Esophagus (tissue), 2 donors: Measurements from ENCODE around the gene UNKL. TPM values are rescaled to one million over a fixed set of nuclear protein-coding genes. Genes with fewer than 3 reads are reported as not detected.

Experiments
- H3K27ac ChIP-seq, 2 donors: one replicate each; pipeline ENCODE4 v1.5.1; 2013; ENCODE audit warnings: low read depth in 2 of 2, mild to moderate bottlenecking in 2 of 2, inconsistent platforms in 1 of 2, low read length in 1 of 2, moderate library complexity in 1 of 2
- H3K27me3 ChIP-seq, 2 donors: one replicate each; pipeline ENCODE4 v1.6.1; 2013; ENCODE audit warnings: low read length in 2 of 2, control low read depth in 1 of 2, mild to moderate bottlenecking in 1 of 2; ENCODE audit not compliant: insufficient read depth in 2 of 2, control insufficient read depth in 1 of 2
- H3K36me3 ChIP-seq, 2 donors: one replicate each; pipeline ENCODE4 v1.6.1; 2013; ENCODE audit warnings: low read length in 1 of 2; ENCODE audit not compliant: control insufficient read depth in 2 of 2, insufficient read depth in 2 of 2
- H3K4me1 ChIP-seq, 2 donors: one replicate each; pipeline ENCODE4 v1.6.1; 2013; ENCODE audit warnings: low read length in 1 of 2; ENCODE audit not compliant: control insufficient read depth in 2 of 2, insufficient read depth in 2 of 2
- H3K4me3 ChIP-seq, 2 donors: one replicate each; pipeline ENCODE4 v1.5.1; 2013; ENCODE audit warnings: low read length in 2 of 2, mild to moderate bottlenecking in 2 of 2, low read depth in 1 of 2, moderate library complexity in 1 of 2
- H3K9me3 ChIP-seq, 2 donors: one replicate each; pipeline ENCODE4 v1.6.1; 2013; ENCODE audit warnings: mild to moderate bottlenecking in 2 of 2, low read depth in 1 of 2, low read length in 1 of 2, moderate library complexity in 1 of 2; ENCODE audit not compliant: control insufficient read depth in 2 of 2, insufficient read depth in 1 of 2
- WGBS, 2 donors: extraction: QIAGEN DNeasy Blood & Tissue Kit; methylation state at CpG; one replicate each; pipeline ENCODE4 v1.1.7; 2013; 5-methylcytosine and 5-hydroxymethylcytosine counted together
- polyA plus RNA-seq, 2 donors: library from polyadenylated mRNA; stranded (reverse); fragments of 200-250 nt; gene quantifications; one replicate each; pipeline ENCODE4 v1.2.3, GENCODE V29; 2013
- donor health status: healthy with polysubstance abuse.
- donor health status: Bipolar disorder and iron deficiency.

UNKL gene
- polyA plus RNA-seq, 2 donors, result 5.4 to 8.1 TPM

- Histone ChIP-seq H3K27ac (no peak overlapping the region), H3K36me3 (no peaks in the 10 kb centered on the region), H3K27me3 (no peaks in the 10 kb centered on the region), H3K4me3 (no peak overlapping the region), H3K4me1 (no peaks in the 10 kb centered on the region), H3K9me3 (no peaks in the 10 kb centered on the region)
- 81 to 84% methylated on average over 18 to 27 of the region's 27 CpGs for WGBS, 2 donors
Observed at GRCh38 chr16:1439058-1439698, 24.7 kb upstream of the UNKL start.

- no peaks in the 10 kb centered on the region for H3K4me1 ChIP-seq
- no peak overlapping the region for H3K27ac ChIP-seq
- H3K27me3 ChIP-seq, result no peaks in the 10 kb centered on the region
- H3K36me3 ChIP-seq, result no peaks in the 10 kb centered on the region
- H3K9me3 ChIP-seq, result no peaks in the 10 kb centered on the region
- 83 to 84% methylated on average over 31 to 35 of the region's 35 CpGs for WGBS, 2 donors
- no peak overlapping the region for H3K4me3 ChIP-seq
Observed at GRCh38 chr16:1438229-1439057, 23.9 kb upstream of the UNKL start.

GRCh38 chr16:1437606-1438005 is 23.1 kb upstream of the UNKL start:
- H3K4me1 ChIP-seq, result no peaks in the 10 kb centered on the region
- H3K27me3 ChIP-seq, result no peaks in the 10 kb centered on the region
- no peaks in the 10 kb centered on the region for H3K9me3 ChIP-seq
- 85 to 86% methylated on average over 20 to 22 of the region's 22 CpGs for WGBS, 2 donors
- H3K36me3 ChIP-seq, result no peaks in the 10 kb centered on the region
- H3K4me3 ChIP-seq, result no peak overlapping the region
- no peak overlapping the region for H3K27ac ChIP-seq

GRCh38 chr16:1436731-1437355 is 22.3 kb upstream of the UNKL start:
- no peaks in the 10 kb centered on the region for H3K9me3 ChIP-seq
- no peaks in the 10 kb centered on the region for H3K4me1 ChIP-seq
- H3K36me3 ChIP-seq, result no peaks in the 10 kb centered on the region
- H3K4me3 ChIP-seq, result no peak overlapping the region
- 85 to 89% methylated on average over 45 to 47 of the region's 47 CpGs for WGBS, 2 donors
- H3K27ac ChIP-seq, result no peak overlapping the region
- H3K27me3 ChIP-seq, result no peaks in the 10 kb centered on the region

- H3K4me1 ChIP-seq, result no peaks in the 10 kb centered on the region
- WGBS, 2 donors, result 82 to 84% methylated on average over 29 to 32 of the region's 32 CpGs
- H3K27me3 ChIP-seq, result no peaks in the 10 kb centered on the region
- no peak overlapping the region for H3K27ac ChIP-seq
- no peaks in the 10 kb centered on the region for H3K9me3 ChIP-seq
- H3K4me3 ChIP-seq, result no peak overlapping the region
- no peaks in the 10 kb centered on the region for H3K36me3 ChIP-seq
Observed at GRCh38 chr16:1435921-1436697, 21.6 kb upstream of the UNKL start.

- Histone ChIP-seq H3K4me3 (no peak overlapping the region), H3K27ac (no peak overlapping the region), H3K27me3 (no peaks in the 10 kb centered on the region), H3K4me1 (no peaks in the 10 kb centered on the region), H3K9me3 (no peaks in the 10 kb centered on the region), H3K36me3 (no peaks in the 10 kb centered on the region)
- WGBS, 2 donors, result 91 to 92% methylated on average over 40 of the region's 40 CpGs
Observed at GRCh38 chr16:1434644-1435592, 20.4 kb upstream of the UNKL start.

- H3K27me3 ChIP-seq, result no peaks in the 10 kb centered on the region
- no peaks in the 10 kb centered on the region for H3K9me3 ChIP-seq
- no peaks in the 10 kb centered on the region for H3K4me1 ChIP-seq
- 44 to 54% methylated on average over 22 of the region's 22 CpGs for WGBS, 2 donors
- no peak overlapping the region for H3K4me3 ChIP-seq
- no peak overlapping the region for H3K27ac ChIP-seq
- no peaks in the 10 kb centered on the region for H3K36me3 ChIP-seq
Observed at GRCh38 chr16:1433756-1434155, 19.3 kb upstream of the UNKL start.

GRCh38 chr16:1433263-1433560 is 18.7 kb upstream of the UNKL start:
- WGBS, 2 donors, result 79 to 83% methylated on average over 14 of the region's 14 CpGs
- Histone ChIP-seq H3K27me3 (no peaks in the 10 kb centered on the region), H3K4me3 (no peak overlapping the region), H3K4me1 (no peaks in the 10 kb centered on the region), H3K9me3 (no peaks in the 10 kb centered on the region), H3K36me3 (no peaks in the 10 kb centered on the region), H3K27ac (no peak overlapping the region)
